ENCODE results near the gene ANKRD44.
"Not testable (repeated sequence)": the region's sequence is repeated elsewhere in the genome, so short reads cannot be mapped to it uniquely, and the experiment has no call there.

Gene ANKRD44

GRCh38 chr2:197076652-197077051 is 233.9 kb downstream of the ANKRD44 start:
- DNase-seq (ENCODE audit: low read depth in 2 of 2): no peak

- DNase-seq (ENCODE audit: low read depth in 2 of 2): no peak
Observed at GRCh38 chr2:197075754-197076337, 234.7 kb downstream of the ANKRD44 start.

GRCh38 chr2:197075281-197075680 is 235.3 kb downstream of the ANKRD44 start:
- no peak for DNase-seq (ENCODE audit: low read depth in 2 of 2)

GRCh38 chr2:197073701-197074433 is 236.7 kb downstream of the ANKRD44 start:
- no peak for DNase-seq (ENCODE audit: low read depth in 2 of 2)

GRCh38 chr2:197073270-197073669 is 237.3 kb downstream of the ANKRD44 start:
- DNase-seq (ENCODE audit: low read depth in 2 of 2): no peak

GRCh38 chr2:197072533-197072932 is 238.0 kb downstream of the ANKRD44 start:
- no peak for DNase-seq (ENCODE audit: low read depth in 2 of 2)

GRCh38 chr2:197071790-197072436 is 238.7 kb downstream of the ANKRD44 start:
- DNase-seq (ENCODE audit: low read depth in 2 of 2): no peak

GRCh38 chr2:197071213-197071612 is 239.4 kb downstream of the ANKRD44 start:
- no peak for DNase-seq (ENCODE audit: low read depth in 2 of 2)

GRCh38 chr2:197069958-197070357 is 240.6 kb downstream of the ANKRD44 start:
- DNase-seq (ENCODE audit: low read depth in 2 of 2): no peak

GRCh38 chr2:197062574-197062973 is 248.0 kb downstream of the ANKRD44 start:
- DNase-seq (ENCODE audit: low read depth in 2 of 2): not testable (repeated sequence)

GRCh38 chr2:197059477-197059876 is 251.1 kb downstream of the ANKRD44 start:
- no peak for DNase-seq (ENCODE audit: low read depth in 2 of 2)

GRCh38 chr2:197058777-197059300 is 251.7 kb downstream of the ANKRD44 start:
- no peak for DNase-seq (ENCODE audit: low read depth in 2 of 2)

GRCh38 chr2:197057959-197058358 is 252.6 kb downstream of the ANKRD44 start:
- DNase-seq (ENCODE audit: low read depth in 2 of 2): no peak

- no peak for DNase-seq (ENCODE audit: low read depth in 2 of 2)
Observed at GRCh38 chr2:197055045-197055444, 255.5 kb downstream of the ANKRD44 start.

- DNase-seq (ENCODE audit: low read depth in 2 of 2): no peak
Observed at GRCh38 chr2:197054437-197054836, 256.1 kb downstream of the ANKRD44 start.

- DNase-seq (ENCODE audit: low read depth in 2 of 2): no peak
Observed at GRCh38 chr2:197052356-197052755, 258.2 kb downstream of the ANKRD44 start.

- no peak for DNase-seq (ENCODE audit: low read depth in 2 of 2)
Observed at GRCh38 chr2:197045115-197045514, 265.5 kb downstream of the ANKRD44 start.

- DNase-seq (ENCODE audit: low read depth in 2 of 2): no peak
Observed at GRCh38 chr2:197042739-197043196, 267.8 kb downstream of the ANKRD44 start.

- DNase-seq (ENCODE audit: low read depth in 2 of 2): no peak
Observed at GRCh38 chr2:197037863-197038398, 272.6 kb downstream of the ANKRD44 start.

- no peak for DNase-seq (ENCODE audit: low read depth in 2 of 2)
Observed at GRCh38 chr2:197035002-197035401, 275.6 kb downstream of the ANKRD44 start.

- no peak for DNase-seq (ENCODE audit: low read depth in 2 of 2)
Observed at GRCh38 chr2:197034292-197034691, 276.3 kb downstream of the ANKRD44 start.

GRCh38 chr2:197033222-197033621 is 277.4 kb downstream of the ANKRD44 start:
- DNase-seq (ENCODE audit: low read depth in 2 of 2): no peak
